ENCODE measurements around the gene BRSK2. TPM values are rescaled to one million over a fixed set of nuclear protein-coding genes. Genes with fewer than 3 reads are reported as not detected.

The BRSK2 gene
- polyA plus RNA-seq, 1 of the 3 experiments (the other 2 are of a cell fraction): 0.64 TPM

- H3K4me2 ChIP-seq: no peak overlapping the region
- no peak overlapping the region for H3K27ac ChIP-seq (ENCODE audit: low read depth in 2 of 2, low read length in 1 of 2)
- H3K4me1 ChIP-seq (ENCODE audit: control insufficient read depth in 1 of 2, insufficient read depth in 2 of 2, low read depth in 1 of 2, low read length in 1 of 2): no peaks in the 10 kb centered on the region; a peak in 1 of 4 replicates
- H3K9me3 ChIP-seq: no peaks in the 10 kb centered on the region
- H2AFZ ChIP-seq (ENCODE audit: low read depth): no peak overlapping the region
- 91% methylated on average over 19 of the region's 20 CpGs for WGBS (ENCODE audit: low lambda C conversion rate)
- H3K9ac ChIP-seq: no peak overlapping the region
- H3K27me3 ChIP-seq (ENCODE audit: insufficient read depth): no peaks in the 10 kb centered on the region
- 0 out of 2 replicates have a peak, but pooled peaks cover 13% of the 10 kb centered on the region for H4K20me1 ChIP-seq (ENCODE audit: insufficient read depth)
- H3K79me2 ChIP-seq (ENCODE audit: insufficient read depth): no peaks in the 10 kb centered on the region
- ChIA-PET CTCF (interaction anchor here (1.1 to 1.3 kb wide), 3 partner anchors 8 to 12 kb away, joined by 3 to 5 read pairs (median 4); no protein-coding TSS in a partner anchor), POLR2A (no interaction called here)
- no peak for DNase-seq
- no peaks in the 10 kb centered on the region for H3K9me2 ChIP-seq
- TF ChIP-seq NFIC (IDR thresholded peaks at IDR 0.05; ENCODE audit: borderline replicate concordance) (no peak), RAD21 (IDR thresholded peaks at IDR 0.05; ENCODE audit: low read length) (no peak), RXRA (IDR thresholded peaks at IDR 0.05; ENCODE audit: borderline replicate concordance, low read depth) (no peak), REST (IDR thresholded peaks at IDR 0.05; ENCODE audit: low read depth, low read length) (no peak)
- TF ChIP-seq, protein P1, sequence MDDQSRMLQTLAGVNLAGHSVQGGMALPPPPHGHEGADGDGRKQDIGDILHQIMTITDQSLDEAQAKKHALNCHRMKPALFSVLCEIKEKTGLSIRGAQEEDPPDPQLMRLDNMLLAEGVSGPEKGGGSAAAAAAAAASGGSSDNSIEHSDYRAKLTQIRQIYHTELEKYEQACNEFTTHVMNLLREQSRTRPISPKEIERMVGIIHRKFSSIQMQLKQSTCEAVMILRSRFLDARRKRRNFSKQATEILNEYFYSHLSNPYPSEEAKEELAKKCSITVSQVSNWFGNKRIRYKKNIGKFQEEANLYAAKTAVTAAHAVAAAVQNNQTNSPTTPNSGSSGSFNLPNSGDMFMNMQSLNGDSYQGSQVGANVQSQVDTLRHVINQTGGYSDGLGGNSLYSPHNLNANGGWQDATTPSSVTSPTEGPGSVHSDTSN (IDR thresholded peaks at IDR 0.05): no peak
- H3K36me3 ChIP-seq (replicated peaks in 1 of 2; ENCODE audit: control insufficient read depth in 1 of 2, insufficient read depth in 2 of 2, low read length in 1 of 2): peaks cover 12 to 56% of the 10 kb centered on the region in 2 experiments
- no peak overlapping the region for H3K4me3 ChIP-seq (ENCODE audit: low read depth in 2 of 2, low read length in 1 of 2)
- H3F3A ChIP-seq (replicated peaks; ENCODE audit: insufficient read depth): no peaks in the 10 kb centered on the region
These were observed 87.4 kb downstream of the BRSK2 start for GRCh38 chr11:1476940-1477736.

GRCh38 chr11:1478011-1478410 is 88.3 kb downstream of the BRSK2 start:
- no peaks in the 10 kb centered on the region for H3K27me3 ChIP-seq (ENCODE audit: insufficient read depth)
- no peaks in the 10 kb centered on the region for H3K79me2 ChIP-seq (ENCODE audit: insufficient read depth)
- peaks cover 12 to 56% of the 10 kb centered on the region in 2 experiments for H3K36me3 ChIP-seq (replicated peaks in 1 of 2; ENCODE audit: control insufficient read depth in 1 of 2, insufficient read depth in 2 of 2, low read length in 1 of 2)
- H3K4me2 ChIP-seq: no peak overlapping the region
- ChIA-PET POLR2A (no interaction called here), CTCF (interaction anchor here (0.6 to 1.3 kb wide), 4 partner anchors 9 to 78 kb away, joined by 3 to 5 read pairs (median 4); no protein-coding TSS in a partner anchor)
- TF ChIP-seq REST (IDR thresholded peaks at IDR 0.05; ENCODE audit: low read depth, low read length) (no peak), ELF1 (IDR thresholded peaks at IDR 0.05) (no peak)
- H3K9ac ChIP-seq: no peak overlapping the region
- H3F3A ChIP-seq (replicated peaks; ENCODE audit: insufficient read depth): no peaks in the 10 kb centered on the region
- no peaks in the 10 kb centered on the region; a peak in 1 of 4 replicates for H3K4me1 ChIP-seq (ENCODE audit: control insufficient read depth in 1 of 2, insufficient read depth in 2 of 2, low read depth in 1 of 2, low read length in 1 of 2)
- peaks cover 19% of the 10 kb centered on the region for H4K20me1 ChIP-seq (ENCODE audit: insufficient read depth)
- no peak overlapping the region for H2AFZ ChIP-seq (ENCODE audit: low read depth)
- H3K9me3 ChIP-seq: no peaks in the 10 kb centered on the region
- WGBS (ENCODE audit: low lambda C conversion rate): over 99% methylated on average over 13 of the region's 13 CpGs
- no peaks in the 10 kb centered on the region for H3K9me2 ChIP-seq
- no peak overlapping the region for H3K27ac ChIP-seq (ENCODE audit: low read depth in 2 of 2, low read length in 1 of 2)
- H3K4me3 ChIP-seq (ENCODE audit: low read depth in 2 of 2, low read length in 1 of 2): no peak overlapping the region
- no peak for DNase-seq
